CD4-positive, alpha-beta memory T cell (primary cell): Measurements from ENCODE around the gene TRIOBP. TPM values are rescaled to one million over a fixed set of nuclear protein-coding genes. Genes with fewer than 3 reads are reported as not detected.

Experiments used
- CTCF ChIA-PET: fragments of 350-600 bp; sonication (Branson Sonifier 250); formaldehyde crosslinking; loops from one replicate; lab custom pipeline; 2021; ENCODE audit warnings: inconsistent platforms; ENCODE audit not compliant: partially characterized antibody; lab: Charles Lee
- POLR2A ChIA-PET: fragments of 350-600 bp; sonication (Branson Sonifier 250); formaldehyde crosslinking; loops from one replicate; lab custom pipeline; 2021; ENCODE audit not compliant: partially characterized antibody; lab: Charles Lee
- DNase-seq, 5 donors: peaks; one replicate each; pipeline versions ENCODE4 v3.0.0 to v3.0.0-alpha.2; 2020 to 2022; ENCODE audit warnings: mixed read lengths in 1 of 5
- H3K27ac ChIP-seq: one replicate; pipeline ENCODE4 v1.7.0; 2013; ENCODE audit warnings: low read depth, low read length
- H3K27me3 ChIP-seq: 2 replicates; pipeline ENCODE4 v1.7.0; 2013; ENCODE audit warnings: mild to moderate bottlenecking, low read length, moderate library complexity; ENCODE audit not compliant: insufficient read depth
- H3K36me3 ChIP-seq: 2 replicates; pipeline ENCODE4 v1.7.0; 2013; ENCODE audit warnings: mild to moderate bottlenecking, low read length, moderate library complexity; ENCODE audit not compliant: insufficient read depth
- H3K4me1 ChIP-seq: 2 replicates; pipeline ENCODE4 v1.7.0; 2013; ENCODE audit warnings: mild to moderate bottlenecking, low read length, moderate library complexity; ENCODE audit not compliant: insufficient read depth
- H3K4me3 ChIP-seq, 2 donors: one replicate each; pipeline ENCODE4 v1.7.0; 2013; ENCODE audit warnings: low read length in 2 of 2, mild to moderate bottlenecking in 1 of 2
- H3K9me3 ChIP-seq, 2 donors: one replicate each; pipeline ENCODE4 v1.7.0; 2013; ENCODE audit warnings: low read length in 2 of 2, control low read depth in 1 of 2; ENCODE audit not compliant: control insufficient read depth in 1 of 2
- H3K27ac Mint-ChIP-seq, 7 donors: one replicate each; pipeline ENCODE4 v1.8.0; 2020 to 2021; ENCODE audit warnings: mixed read lengths in 7 of 7, mild to moderate bottlenecking in 6 of 7, inconsistent platforms in 3 of 7, moderate library complexity in 3 of 7
- H3K27me3 Mint-ChIP-seq, 2 donors: one replicate each; pipeline ENCODE4 v1.8.0; 2020 to 2021; ENCODE audit warnings: mixed read lengths in 2 of 2
- H3K36me3 Mint-ChIP-seq, 2 donors: one replicate each; pipeline ENCODE4 v1.8.0; 2020 to 2021; ENCODE audit warnings: mixed read lengths in 2 of 2, inconsistent platforms in 1 of 2, mild to moderate bottlenecking in 1 of 2
- H3K4me1 Mint-ChIP-seq, 4 donors: one replicate each; pipeline ENCODE4 v1.8.0; 2020 to 2021; ENCODE audit warnings: mixed read lengths in 4 of 4, mild to moderate bottlenecking in 1 of 4
- H3K4me3 Mint-ChIP-seq, 8 donors: one replicate each; pipeline ENCODE4 v1.8.0; 2020 to 2021; ENCODE audit warnings: mixed read lengths in 8 of 8, mild to moderate bottlenecking in 7 of 8, moderate library complexity in 6 of 8, inconsistent platforms in 3 of 8
- H3K9me3 Mint-ChIP-seq, 8 donors: one replicate each; pipeline ENCODE4 v1.8.0; 2020 to 2021; ENCODE audit warnings: mixed read lengths in 8 of 8, mild to moderate bottlenecking in 5 of 8, inconsistent platforms in 3 of 8, moderate library complexity in 1 of 8
- intact Hi-C: fragments of 100-400 bp; cut with micrococcal nuclease; formaldehyde crosslinking; loops from one replicate; pipeline ENCODE4 v1.15.1; 2023
- polyA plus RNA-seq, 2 donors: library from polyadenylated mRNA; unstranded; fragments of 300-500 nt; fragmentation: Illumina TruSeq; gene quantifications; one replicate each; pipeline ENCODE4 v1.2.3, GENCODE V29; 2021
- total RNA-seq, 2 experiments: library from RNA; stranded (reverse); gene quantifications; one replicate each; pipeline ENCODE4 v1.2.3, GENCODE V29; 2021

Gene TRIOBP
- total and polyA plus RNA-seq, 4 experiments from 2014 or later = 9.2 to 26.1 (median 19.4) TPM

DNA sequence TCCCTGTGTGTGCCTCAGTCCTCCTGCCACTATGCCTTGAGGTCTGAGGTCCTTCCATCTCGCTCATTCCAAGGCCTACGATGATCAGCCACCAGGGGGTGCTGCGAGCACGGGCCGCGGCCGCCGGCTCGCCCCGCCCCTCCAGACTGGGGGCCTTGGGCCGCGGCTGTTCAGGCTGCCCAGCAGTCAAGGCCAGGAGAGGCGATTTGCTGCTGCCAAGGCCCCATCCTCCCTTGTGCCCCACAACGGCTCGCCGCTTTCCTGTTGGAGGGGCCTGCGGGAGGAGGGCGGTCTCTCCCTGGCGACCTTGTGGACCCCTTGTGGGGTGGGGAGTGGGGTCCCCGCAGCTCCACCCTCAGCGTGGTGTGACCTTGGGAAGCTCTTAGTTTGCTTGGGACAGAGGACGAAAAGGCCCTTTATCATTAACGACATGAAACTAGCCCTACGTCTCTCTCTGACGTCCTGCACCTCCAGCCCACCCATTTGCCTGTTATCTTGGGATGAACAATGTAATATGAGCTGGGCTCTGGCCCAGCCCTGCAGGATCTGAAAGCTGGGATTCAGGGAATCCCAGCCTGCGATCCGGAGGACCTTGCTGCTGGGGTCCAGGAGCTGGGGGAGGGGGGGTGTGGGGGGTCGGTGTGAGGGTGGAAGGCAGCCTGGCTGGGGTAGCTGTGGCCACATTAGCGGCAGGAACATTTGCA is 121.0 kb downstream of the TRIOBP start:
- intact Hi-C loops = loop anchor here (1.0 kb wide), 4 partner anchors 26 to 147 kb away; partner anchors contain the start of gene ANKRD54
- Histone ChIP-seq H3K4me1 (peaks cover 19% of the 10 kb centered on the region), H3K36me3 (no peaks in the 10 kb centered on the region), H3K27me3 (no peaks in the 10 kb centered on the region), H3K9me3 (no peaks in the 10 kb centered on the region), H3K4me3 (peak overlapping the region; percentile 34 to 36), H3K27ac (no peak overlapping the region)
- no peaks in the 10 kb centered on the region for H3K9me3 Mint-ChIP-seq
- H3K4me3 Mint-ChIP-seq = peak overlapping the region in 7 of 8 donors; percentile 27 to 75 (median 48)
- H3K36me3 Mint-ChIP-seq = no peaks in the 10 kb centered on the region
- DNase-seq = peak; percentile 68 to 77 (median 71)
- POLR2A ChIA-PET = interaction anchor here (0.7 to 2.8 kb wide), 9 partner anchors 10 to 142 kb away, joined by 3 to 13 read pairs (median 5); partner anchors contain the start of genes ANKRD54, GCAT and MICALL1
- H3K4me1 Mint-ChIP-seq = peaks cover 2 to 19% (median 11%) of the 10 kb centered on the region in 4 donors
- H3K27me3 Mint-ChIP-seq = peaks cover 6 to 11% of the 10 kb centered on the region in 2 donors
- CTCF ChIA-PET = interaction anchor here (0.7 to 7.4 kb wide), 37 partner anchors 10 to 174 kb away, joined by 3 to 255 read pairs (median 4); partner anchors contain the start of genes ANKRD54, C22orf23, GCAT and PDXP
- H3K27ac Mint-ChIP-seq = peak overlapping the region in 1 of 7 donors; percentile 30

DNA sequence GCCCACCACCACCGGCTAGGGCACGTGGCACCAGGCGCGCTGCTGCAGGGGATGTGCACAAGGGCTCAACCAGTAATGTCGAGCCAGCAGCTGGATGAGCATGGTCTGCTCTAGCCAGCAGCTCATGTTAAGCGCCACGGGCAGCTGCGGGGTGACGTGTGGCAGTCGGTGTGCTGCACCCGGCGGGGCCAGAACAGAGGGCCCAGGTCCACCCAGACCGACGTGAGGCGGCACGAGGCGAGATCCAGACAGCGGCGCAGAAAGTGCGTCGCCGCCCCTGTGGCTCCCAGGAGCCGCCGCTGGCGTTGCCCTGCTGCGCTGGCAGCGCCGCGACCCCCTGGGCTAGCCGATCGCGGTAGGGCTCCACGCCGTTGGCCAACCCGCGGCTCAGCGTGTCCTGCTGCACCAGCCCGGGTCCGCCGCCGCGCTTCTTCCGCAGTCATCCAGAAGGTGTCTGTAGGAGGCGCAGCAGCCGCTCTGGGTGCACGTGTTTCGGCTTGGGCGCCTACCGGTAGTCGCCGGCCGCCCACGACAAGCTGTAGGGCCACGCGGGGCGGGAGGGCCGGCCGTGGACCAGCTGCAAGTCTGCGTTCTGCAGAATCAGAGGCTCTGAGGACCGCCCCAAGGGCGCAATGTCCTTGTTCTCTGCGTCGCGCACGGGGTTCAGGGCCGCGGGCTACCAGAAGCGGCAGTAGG is 121.7 kb downstream of the TRIOBP start:
- ChIA-PET POLR2A (interaction anchor here (0.7 to 2.8 kb wide), 9 partner anchors 16 to 143 kb away, joined by 3 to 13 read pairs (median 5); partner anchors contain the start of genes ANKRD54 and MICALL1), CTCF (interaction anchor here (0.7 to 7.4 kb wide), 28 partner anchors 10 to 160 kb away, joined by 3 to 255 read pairs (median 6); partner anchors contain the start of genes ANKRD54, C22orf23, GCAT and PDXP)
- no peaks in the 10 kb centered on the region for H3K9me3 Mint-ChIP-seq
- H3K4me1 Mint-ChIP-seq = peaks cover 2 to 19% (median 11%) of the 10 kb centered on the region in 4 donors
- no peaks in the 10 kb centered on the region for H3K27me3 ChIP-seq
- no peaks in the 10 kb centered on the region for H3K36me3 Mint-ChIP-seq
- H3K4me1 ChIP-seq = peaks cover 19% of the 10 kb centered on the region
- no peak overlapping the region for H3K27ac ChIP-seq
- H3K4me3 ChIP-seq = peak overlapping the region in 1 of 2 donors; percentile 49
- no peaks in the 10 kb centered on the region for H3K9me3 ChIP-seq
- peak overlapping the region; percentile 36 to 79 (median 58) for H3K4me3 Mint-ChIP-seq
- H3K36me3 ChIP-seq = no peaks in the 10 kb centered on the region
- intact Hi-C loops = no loop called here
- no peak overlapping the region for H3K27ac Mint-ChIP-seq
- peaks cover 6 to 11% of the 10 kb centered on the region in 2 donors for H3K27me3 Mint-ChIP-seq
- peak; percentile 56 to 65 (median 61) for DNase-seq

DNA sequence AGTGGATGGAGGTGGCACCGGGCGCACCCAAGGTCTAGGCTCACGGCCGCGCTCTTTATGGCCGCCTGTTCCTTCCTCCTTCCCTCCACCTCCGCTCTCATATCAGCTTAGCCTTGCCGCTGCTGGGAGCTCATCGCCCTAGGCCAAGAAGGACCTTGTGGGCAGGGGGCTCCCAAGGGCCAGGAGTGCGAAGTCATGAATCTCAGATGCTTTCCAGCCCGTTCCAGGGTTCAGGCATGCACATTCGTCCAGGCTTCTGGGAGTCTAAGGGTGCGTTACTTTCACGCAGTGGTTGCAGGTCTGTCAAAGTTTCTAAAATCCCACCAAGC is 122.2 kb downstream of the TRIOBP start:
- H3K4me1 Mint-ChIP-seq = peaks cover 2 to 19% (median 11%) of the 10 kb centered on the region in 4 donors
- Histone ChIP-seq H3K4me3 (peak overlapping the region in 1 of 2 donors; percentile 49), H3K9me3 (no peaks in the 10 kb centered on the region), H3K27ac (no peak overlapping the region), H3K36me3 (no peaks in the 10 kb centered on the region), H3K4me1 (peaks cover 19% of the 10 kb centered on the region), H3K27me3 (no peaks in the 10 kb centered on the region)
- peak overlapping the region in 6 of 8 donors; percentile 50 to 79 (median 64) for H3K4me3 Mint-ChIP-seq
- H3K9me3 Mint-ChIP-seq = no peaks in the 10 kb centered on the region
- no peak for DNase-seq
- H3K27ac Mint-ChIP-seq = no peak overlapping the region
- CTCF ChIA-PET = interaction anchor here (1.3 to 7.4 kb wide), 13 partner anchors 9 to 147 kb away, joined by 3 to 255 read pairs (median 8); partner anchors contain the start of genes C22orf23, GCAT and POLR2F
- no peaks in the 10 kb centered on the region for H3K36me3 Mint-ChIP-seq
- POLR2A ChIA-PET = interaction anchor here (1.0 to 2.8 kb wide), 4 partner anchors 24 to 143 kb away, joined by 3 to 13 read pairs (median 8); partner anchors contain the start of gene ANKRD54
- peaks cover 6 to 11% of the 10 kb centered on the region in 2 donors for H3K27me3 Mint-ChIP-seq
- intact Hi-C loops = no loop called here

DNA sequence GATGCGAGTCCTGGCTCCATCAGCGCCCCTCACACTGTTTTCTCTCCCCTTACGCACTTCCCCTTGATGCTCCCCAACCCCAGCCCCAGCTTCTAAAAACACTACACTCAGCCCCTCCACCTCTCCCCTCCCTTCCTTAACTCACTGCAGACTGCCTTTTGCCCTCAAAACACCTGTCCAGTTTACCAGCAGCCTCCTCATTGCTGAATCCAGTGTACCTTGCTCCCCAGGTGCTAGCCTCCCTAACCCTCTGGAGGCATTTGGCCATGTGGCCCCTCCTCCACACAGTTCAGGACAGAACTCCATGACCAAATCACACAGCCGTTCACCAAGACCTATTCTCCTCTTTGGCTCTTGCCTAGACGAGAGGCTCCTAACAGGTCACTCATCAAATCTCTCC is 123.5 kb downstream of the TRIOBP start:
- peaks cover 8 to 11% of the 10 kb centered on the region in 2 donors for H3K27me3 Mint-ChIP-seq
- intact Hi-C loops = no loop called here
- no peaks in the 10 kb centered on the region for H3K9me3 ChIP-seq
- H3K4me1 Mint-ChIP-seq = peaks cover 3 to 23% (median 11%) of the 10 kb centered on the region in 4 donors
- ChIA-PET POLR2A (interaction anchor here (1.0 kb wide), 1 partner anchor 13 kb away, joined by 6 read pairs; the partner anchor contains the start of gene GCAT), CTCF (interaction anchor here (1.7 to 7.4 kb wide), 5 partner anchors 9 to 146 kb away, joined by 4 to 255 read pairs (median 49); partner anchors contain the start of genes C22orf23, GCAT and POLR2F)
- no peaks in the 10 kb centered on the region for H3K9me3 Mint-ChIP-seq
- H3K4me3 Mint-ChIP-seq = peak overlapping the region in 2 of 8 donors; percentile 10 to 26
- no peaks in the 10 kb centered on the region for H3K27me3 ChIP-seq
- H3K4me1 ChIP-seq = peaks cover 19% of the 10 kb centered on the region
- no peak for DNase-seq
- peak overlapping the region in 1 of 7 donors; percentile 21 for H3K27ac Mint-ChIP-seq
- no peak overlapping the region for H3K27ac ChIP-seq
- no peaks in the 10 kb centered on the region for H3K36me3 Mint-ChIP-seq
- no peak overlapping the region for H3K4me3 ChIP-seq
- no peaks in the 10 kb centered on the region for H3K36me3 ChIP-seq

DNA sequence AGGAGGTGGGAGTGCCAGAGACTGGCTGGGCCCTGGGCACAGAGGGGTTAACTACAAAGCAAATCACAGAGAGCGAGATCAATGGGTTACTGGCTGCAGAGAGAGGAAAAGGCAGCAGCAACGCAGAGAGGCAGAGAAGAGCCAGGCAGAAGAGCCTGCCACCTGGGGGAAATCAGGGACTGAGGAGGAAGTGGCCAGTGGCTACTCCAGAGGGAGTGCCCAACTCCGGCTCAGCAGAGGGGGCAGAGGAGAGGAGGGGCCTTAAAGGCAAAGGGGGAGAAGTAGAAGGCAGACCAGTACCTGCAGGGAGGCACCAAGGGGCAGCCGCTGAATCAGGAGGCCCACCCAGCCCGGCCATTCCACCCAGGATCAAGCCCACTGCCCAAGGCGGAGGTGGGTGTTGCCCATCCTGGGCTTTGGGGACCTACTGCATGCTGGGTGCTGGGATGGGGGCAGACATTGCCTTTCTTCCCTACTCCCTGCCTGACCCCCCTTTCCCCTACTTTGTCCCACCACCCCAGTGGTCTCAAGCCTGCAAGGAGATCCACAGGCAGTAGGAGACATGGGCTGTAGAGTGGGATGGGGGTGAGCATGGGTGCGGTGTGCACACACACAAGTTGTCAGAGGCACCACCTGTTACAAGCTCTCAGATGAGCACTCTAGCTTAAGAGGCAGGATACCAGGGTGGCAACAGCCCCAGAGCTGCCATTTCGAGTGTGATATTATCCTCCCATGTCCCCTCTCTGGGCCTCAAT is 125.4 kb downstream of the TRIOBP start:
- H3K27me3 Mint-ChIP-seq = peaks cover 8 to 11% of the 10 kb centered on the region in 2 donors
- H3K4me1 Mint-ChIP-seq = peaks cover 5 to 28% (median 12%) of the 10 kb centered on the region in 4 donors
- no peak overlapping the region for H3K27ac Mint-ChIP-seq
- intact Hi-C loops = no loop called here
- no peaks in the 10 kb centered on the region for H3K36me3 Mint-ChIP-seq
- ChIA-PET CTCF (interaction anchor here (1.1 to 1.6 kb wide), 2 partner anchors 41 to 133 kb away, joined by 3 to 12 read pairs; no protein-coding TSS in a partner anchor), POLR2A (no interaction called here)
- no peak overlapping the region for H3K27ac ChIP-seq
- H3K4me3 Mint-ChIP-seq = peak overlapping the region in 2 of 8 donors; percentile 46 to 57
- H3K9me3 Mint-ChIP-seq = no peaks in the 10 kb centered on the region
- peaks cover 19% of the 10 kb centered on the region for H3K4me1 ChIP-seq
- no peak for DNase-seq
- H3K4me3 ChIP-seq = no peak overlapping the region
- H3K9me3 ChIP-seq = no peaks in the 10 kb centered on the region
- no peaks in the 10 kb centered on the region for H3K36me3 ChIP-seq
- no peaks in the 10 kb centered on the region for H3K27me3 ChIP-seq

DNA sequence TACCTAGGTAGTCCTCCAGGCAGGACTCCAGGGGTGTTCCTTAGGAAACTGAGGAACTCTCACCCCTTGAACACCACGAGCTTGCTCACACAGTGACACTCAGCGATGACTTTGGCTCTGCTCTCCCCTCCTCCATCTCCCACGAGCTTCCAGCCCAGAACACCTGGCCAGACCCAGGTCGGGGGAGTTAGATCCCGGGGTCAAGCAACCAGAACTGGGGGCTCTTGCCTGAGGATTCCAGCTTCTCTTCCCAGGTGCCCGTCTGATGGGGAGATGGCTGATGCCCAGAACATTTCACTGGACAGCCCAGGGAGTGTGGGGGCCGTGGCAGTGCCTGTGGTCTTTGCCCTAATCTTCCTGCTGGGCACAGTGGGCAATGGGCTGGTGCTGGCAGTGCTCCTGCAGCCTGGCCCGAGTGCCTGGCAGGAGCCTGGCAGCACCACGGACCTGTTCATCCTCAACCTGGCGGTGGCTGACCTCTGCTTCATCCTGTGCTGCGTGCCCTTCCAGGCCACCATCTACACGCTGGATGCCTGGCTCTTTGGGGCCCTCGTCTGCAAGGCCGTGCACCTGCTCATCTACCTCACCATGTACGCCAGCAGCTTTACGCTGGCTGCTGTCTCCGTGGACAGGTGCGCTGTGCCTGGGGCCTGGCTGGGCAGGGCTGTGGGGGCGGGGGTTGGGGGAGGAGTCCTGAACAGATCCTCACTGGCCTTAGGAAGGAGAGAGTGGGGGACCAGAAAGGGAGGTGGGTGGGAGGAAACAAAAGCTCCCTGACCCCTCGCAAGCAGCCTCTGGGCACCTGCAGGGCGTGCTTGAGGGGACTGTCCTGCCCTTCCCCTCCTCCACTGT is 126.5 kb downstream of the TRIOBP start, which contains the start of gene GALR3:
Gene GALR3 (plus strand): TSS at position 249 of the 852 bp plus-strand sequence. CDS start 25 bp downstream, at position 274.
- H3K4me3 Mint-ChIP-seq = peak within 1 kb of the TSS in 2 of 8 donors; percentile 45 to 52
- Histone ChIP-seq H3K4me3 (no peak within 1 kb of the TSS), H3K27me3 (no peaks in the 10 kb centered on the region), H3K4me1 (peaks cover 8% of the 10 kb centered on the region), H3K27ac (no peak within 1 kb of the TSS), H3K36me3 (no peaks in the 10 kb centered on the region), H3K9me3 (no peaks in the 10 kb centered on the region)
- no peak within 1 kb of the TSS for H3K27ac Mint-ChIP-seq
- DNase-seq = no peak
- POLR2A ChIA-PET = no interaction called here
- no peaks in the 10 kb centered on the region for H3K9me3 Mint-ChIP-seq
- peaks cover 7% of the 10 kb centered on the region in 2 donors for H3K27me3 Mint-ChIP-seq
- peaks cover 4 to 21% (median 8%) of the 10 kb centered on the region in 4 donors for H3K4me1 Mint-ChIP-seq
- no peaks in the 10 kb centered on the region for H3K36me3 Mint-ChIP-seq
- CTCF ChIA-PET = interaction anchor here (1.0 to 1.6 kb wide), 3 partner anchors 39 to 131 kb away, joined by 3 to 12 read pairs (median 5); no protein-coding TSS in a partner anchor
- intact Hi-C loops = no loop called here
